B cell (primary cell): Measurements from ENCODE around the gene SLC20A1. TPM values are rescaled to one million over a fixed set of nuclear protein-coding genes. Genes with fewer than 3 reads are reported as not detected.

ENCODE experiments used
- ATAC-seq: fragments of 200-7000 bp; cut with Tn5 transposase; one replicate; pipeline ENCODE4 v1.10.0; 2021; ENCODE audit warnings: low read depth, mild to moderate bottlenecking, moderate number of reproducible peaks, moderate library complexity
- CTCF ChIA-PET: fragments of 350-600 bp; sonication (Branson Sonifier 250); formaldehyde crosslinking; loops from one replicate; lab custom pipeline; 2021; ENCODE audit warnings: antibody characterized with exemption, inconsistent platforms; lab: Charles Lee
- POLR2A ChIA-PET: fragments of 350-600 bp; sonication (Branson Sonifier 250); formaldehyde crosslinking; loops from one replicate; lab custom pipeline; 2021; ENCODE audit warnings: antibody characterized with exemption; lab: Charles Lee
- DNase-seq: peaks from one replicate; pipeline ENCODE4 v3.0.0; 2013
- H2AFZ ChIP-seq: 2 replicates; pipeline ENCODE4 v1.6.1; 2012; ENCODE audit warnings: mild to moderate bottlenecking, low read depth, low read length; ENCODE audit not compliant: insufficient read depth, poor library complexity, severe bottlenecking
- H3K27ac ChIP-seq, 2 donors: 1 replicate in 1 of 2; 2 replicates in 1 of 2; pipeline ENCODE4 v1.5.1; 2012 to 2013; ENCODE audit warnings: low read length in 2 of 2, mild to moderate bottlenecking in 2 of 2, moderate library complexity in 1 of 2
- H3K27me3 ChIP-seq, 4 experiments: fragments of 200-600 bp in 1 of 4; sonication (generic) in 1 of 4; replicated peaks in 1 of 4; 1 replicate in 2 of 4; 2 replicates in 2 of 4; pipeline versions ENCODE4 v1.6.1 to v1.7.0; 2013 to 2016; ENCODE audit warnings: low read length in 3 of 4, mild to moderate bottlenecking in 2 of 4, mixed read lengths in 1 of 4, moderate library complexity in 1 of 4; ENCODE audit not compliant: insufficient read depth in 4 of 4, control insufficient read depth in 3 of 4; ENCODE audit errors: control extremely low read depth in 1 of 4
- H3K36me3 ChIP-seq, 2 experiments: replicated peaks in 1 of 2; 1 replicate in 1 of 2; 2 replicates in 1 of 2; pipeline versions ENCODE4 v1.6.1 to v1.7.1; 2013; ENCODE audit warnings: low read length in 1 of 2; ENCODE audit not compliant: insufficient read depth in 2 of 2, control insufficient read depth in 1 of 2; ENCODE audit errors: control extremely low read depth in 1 of 2, extremely low read depth in 1 of 2
- H3K4me1 ChIP-seq, 2 donors: fragments of 200-600 bp in 1 of 2; sonication (generic) in 1 of 2; 1 replicate in 1 of 2; 2 replicates in 1 of 2; pipeline versions ENCODE4 v1.5.1 to v1.6.1; 2013 to 2017; ENCODE audit warnings: low read length in 2 of 2; ENCODE audit not compliant: control insufficient read depth in 2 of 2, insufficient read depth in 2 of 2
- H3K4me2 ChIP-seq: replicated peaks from 2 replicates; pipeline ENCODE3; 2012; ENCODE audit warnings: mild to moderate bottlenecking, low read depth, low read length; ENCODE audit not compliant: poor library complexity, severe bottlenecking
- H3K4me3 ChIP-seq, 5 experiments: fragments of 200-600 bp in 1 of 5; sonication (generic) in 1 of 5; 1 replicate in 3 of 5; 2 replicates in 2 of 5; pipeline versions ENCODE4 v1.5.1 to v1.7.0; 2011 to 2016; ENCODE audit warnings: low read length in 4 of 5, mild to moderate bottlenecking in 4 of 5, low read depth in 2 of 5, control low read depth in 1 of 5, moderate library complexity in 1 of 5; ENCODE audit not compliant: insufficient read depth in 1 of 5; ENCODE audit errors: control extremely low read depth in 1 of 5, extremely low read depth in 1 of 5
- H3K79me2 ChIP-seq: fragments of 200-600 bp; sonication (generic); one replicate; pipeline ENCODE4 v1.6.0; 2016; ENCODE audit warnings: low read length; ENCODE audit not compliant: control insufficient read depth, insufficient read depth
- H3K9ac ChIP-seq: fragments of 200-600 bp; sonication (generic); 2 replicates; pipeline ENCODE4 v1.6.1; 2017; ENCODE audit warnings: mild to moderate bottlenecking, low read length, moderate library complexity
- H3K9me3 ChIP-seq, 3 donors: one replicate each; pipeline versions ENCODE4 v1.6.1 to v1.7.1; 2013; ENCODE audit warnings: low read length in 2 of 3; ENCODE audit not compliant: control insufficient read depth in 2 of 3, insufficient read depth in 1 of 3; ENCODE audit errors: control extremely low read depth in 1 of 3
- H4K20me1 ChIP-seq: 2 replicates; pipeline ENCODE4 v1.6.0; 2012; ENCODE audit warnings: mild to moderate bottlenecking, low read length; ENCODE audit not compliant: insufficient read depth, control insufficient read depth, poor library complexity, severe bottlenecking
- H3K27ac Mint-ChIP-seq: one replicate; pipeline ENCODE4 v1.8.0; 2021; ENCODE audit warnings: mixed read lengths
- H3K27me3 Mint-ChIP-seq: one replicate; pipeline ENCODE4 v1.8.0; 2021; ENCODE audit warnings: mixed read lengths
- H3K4me1 Mint-ChIP-seq: one replicate; pipeline ENCODE4 v1.8.0; 2021; ENCODE audit warnings: mixed read lengths
- H3K4me3 Mint-ChIP-seq: one replicate; pipeline ENCODE4 v1.8.0; 2021; ENCODE audit warnings: mixed read lengths
- H3K9me3 Mint-ChIP-seq: one replicate; pipeline ENCODE4 v1.8.0; 2022; ENCODE audit warnings: mixed read lengths; ENCODE audit not compliant: insufficient read depth
- CTCF ChIP-seq: fragments of 200-600 bp; IDR thresholded peaks from one replicate; pipeline ENCODE4 v1.8.0; 2022; ENCODE audit warnings: antibody characterized with exemption, mild to moderate bottlenecking
- EZH2 ChIP-seq: IDR thresholded peaks from 2 replicates; pipeline ENCODE4 v1.6.1; 2012; ENCODE audit warnings: borderline replicate concordance, low read depth, mild to moderate bottlenecking, moderate library complexity, low read length; ENCODE audit not compliant: insufficient read depth, poor library complexity, severe bottlenecking
- WGBS: methylation state at CpG from one replicate; pipeline ENCODE4 v1.1.5; 2013; ENCODE audit warnings: missing lambda C conversion rate; ENCODE audit not compliant: insufficient coverage; 5-methylcytosine and 5-hydroxymethylcytosine counted together
- intact Hi-C: fragments of 100-400 bp; cut with micrococcal nuclease; formaldehyde crosslinking; loops from one replicate; pipeline ENCODE4 v1.10.0; 2022
- polyA plus RNA-seq: library from polyadenylated mRNA; depleted of rRNA; stranded (reverse); fragments of >200 nt; gene quantifications from 2 replicates; pipeline ENCODE4 v1.2.3, GENCODE V29; 2012
- total RNA-seq, 2 donors: library from RNA; stranded (reverse); fragments of 120-200 nt in 1 of 2; gene quantifications; 1 replicate in 1 of 2; 2 replicates in 1 of 2; pipeline versions ENCODE4 v1.2.3 to v1.2.4, GENCODE V29; 2013 to 2022

Gene SLC20A1
- total and polyA plus RNA-seq, 2 donors (not counting 1 experiment from before 2014, with no cell fraction given) = 16.1 to 54.9 TPM

DNA sequence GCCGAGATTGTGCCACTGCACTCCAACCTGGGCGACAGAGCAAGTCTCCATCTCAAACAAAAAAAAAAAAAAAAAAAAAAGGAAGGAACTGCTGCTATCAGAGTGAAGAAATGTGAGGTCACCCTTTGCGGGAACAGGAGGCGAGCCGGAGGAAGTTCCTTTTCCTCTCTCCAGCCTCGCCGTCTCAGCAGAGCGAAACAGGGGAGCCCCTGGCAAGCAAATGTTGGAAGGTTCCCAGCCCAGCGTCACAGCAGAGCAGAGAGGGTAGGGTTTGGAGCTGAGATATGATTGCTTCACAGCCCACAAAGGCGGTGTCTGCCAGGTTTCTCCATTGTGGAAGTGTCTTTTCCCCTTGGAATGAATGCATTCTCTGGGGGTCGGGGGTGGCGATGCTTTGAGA lies 28.5 kb downstream of the SLC20A1 start:
- 4% methylated on average over 8 of the region's 12 CpGs for WGBS
- intact Hi-C loops = no loop called here
- peak; percentile 32 for DNase-seq
- no peak overlapping the region for H3K27ac ChIP-seq
- peak overlapping the region in 1 of 5 experiments; percentile 49 for H3K4me3 ChIP-seq
- no peak for ATAC-seq
- TF ChIP-seq CTCF (no peak), EZH2 (no peak)
- peaks cover 3 to 9% of the 10 kb centered on the region in 2 donors for H3K4me1 ChIP-seq
- H3K36me3 ChIP-seq = no peaks in the 10 kb centered on the region
- peaks cover 0 to 6% (median 2%) of the 10 kb centered on the region in 4 experiments for H3K27me3 ChIP-seq
- no peak overlapping the region for H3K4me2 ChIP-seq
- H4K20me1 ChIP-seq = no peaks in the 10 kb centered on the region
- H3K9me3 ChIP-seq = no peaks in the 10 kb centered on the region
- CTCF ChIA-PET = interaction anchor here (0.7 kb wide), 1 partner anchor 25 kb away, joined by 3 read pairs; no protein-coding TSS in a partner anchor
- Mint-ChIP-seq H3K4me1 (peaks cover 6% of the 10 kb centered on the region), H3K4me3 (no peak overlapping the region), H3K9me3 (no peaks in the 10 kb centered on the region), H3K27ac (no peak overlapping the region), H3K27me3 (peaks cover 3% of the 10 kb centered on the region)
- POLR2A ChIA-PET = no interaction called here
- no peak overlapping the region for H2AFZ ChIP-seq
- no peak overlapping the region for H3K9ac ChIP-seq
- H3K79me2 ChIP-seq = no peaks in the 10 kb centered on the region

DNA sequence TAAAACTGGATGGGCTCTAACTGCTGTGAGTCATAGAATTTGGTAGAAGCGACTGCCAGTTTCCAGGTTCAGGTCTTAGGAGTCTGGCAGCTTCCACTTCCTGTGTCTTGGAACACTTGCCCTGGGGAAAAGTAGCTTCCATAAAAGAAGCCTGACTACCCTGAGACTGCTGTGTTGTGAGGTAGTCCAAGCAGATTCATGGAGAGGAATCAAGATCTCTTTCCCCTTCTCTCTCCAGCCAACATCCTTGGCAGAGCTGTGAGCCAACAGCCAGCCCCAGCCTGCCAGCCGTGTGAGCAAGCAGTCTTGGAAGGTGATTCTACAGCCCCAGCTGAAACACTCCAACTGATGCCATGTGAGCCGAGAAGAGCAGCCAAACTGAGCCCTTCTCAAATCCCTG lies 33.7 kb downstream of the SLC20A1 start:
- Histone ChIP-seq H3K27me3 (peaks cover 0 to 5% (median 0%) of the 10 kb centered on the region in 4 experiments), H3K36me3 (no peaks in the 10 kb centered on the region), H3K9ac (no peak overlapping the region), H3K4me2 (no peak overlapping the region), H3K4me3 (no peak overlapping the region), H3K27ac (no peak overlapping the region), H4K20me1 (no peaks in the 10 kb centered on the region), H3K79me2 (no peaks in the 10 kb centered on the region), H2AFZ (no peak overlapping the region), H3K4me1 (peaks cover 0 to 2% of the 10 kb centered on the region in 2 donors), H3K9me3 (no peaks in the 10 kb centered on the region)
- intact Hi-C loops = no loop called here
- DNase-seq (no peak), ATAC-seq (no peak)
- H3K9me3 Mint-ChIP-seq = no peaks in the 10 kb centered on the region
- no peak overlapping the region for H3K27ac Mint-ChIP-seq
- ChIA-PET CTCF (interaction anchor here (1.1 kb wide), 1 partner anchor 13 kb away, joined by 3 read pairs; no protein-coding TSS in a partner anchor), POLR2A (no interaction called here)
- H3K27me3 Mint-ChIP-seq = no peaks in the 10 kb centered on the region
- no peaks in the 10 kb centered on the region for H3K4me1 Mint-ChIP-seq
- WGBS = 82% methylated on average over 1 of the region's 3 CpGs
- TF ChIP-seq EZH2 (no peak), CTCF (no peak)
- H3K4me3 Mint-ChIP-seq = no peak overlapping the region
